ENCODE measurements around the gene FAM228A.

Gene FAM228A

GRCh38 chr2:24204505-24204904 lies 29.7 kb downstream of the FAM228A start:
- no peaks in the 10 kb centered on the region for H3K4me1 Mint-ChIP-seq (ENCODE audit: low read depth)
- H3K36me3 Mint-ChIP-seq (ENCODE audit: low read depth): peaks cover 35% of the 10 kb centered on the region
- H3K9me3 Mint-ChIP-seq: no peaks in the 10 kb centered on the region
- H3K4me3 Mint-ChIP-seq: no peak overlapping the region
- H3K27ac Mint-ChIP-seq: no peak overlapping the region
- no peaks in the 10 kb centered on the region for H3K27me3 Mint-ChIP-seq (ENCODE audit: low read depth)

GRCh38 chr2:24205131-24205530 lies 30.3 kb downstream of the FAM228A start:
- Mint-ChIP-seq H3K9me3 (no peaks in the 10 kb centered on the region), H3K4me3 (no peak overlapping the region), H3K27ac (no peak overlapping the region), H3K36me3 (ENCODE audit: low read depth) (peaks cover 37% of the 10 kb centered on the region), H3K4me1 (ENCODE audit: low read depth) (no peaks in the 10 kb centered on the region), H3K27me3 (ENCODE audit: low read depth) (no peaks in the 10 kb centered on the region)

- Mint-ChIP-seq H3K27ac (no peak overlapping the region), H3K36me3 (ENCODE audit: low read depth) (peaks cover 34% of the 10 kb centered on the region), H3K4me1 (ENCODE audit: low read depth) (no peaks in the 10 kb centered on the region), H3K27me3 (ENCODE audit: low read depth) (no peaks in the 10 kb centered on the region), H3K9me3 (no peaks in the 10 kb centered on the region), H3K4me3 (no peak overlapping the region)
Measured at GRCh38 chr2:24206242-24206641, 31.4 kb downstream of the FAM228A start.

GRCh38 chr2:24206714-24207113 lies 31.9 kb downstream of the FAM228A start:
- no peak overlapping the region for H3K27ac Mint-ChIP-seq
- H3K9me3 Mint-ChIP-seq: no peaks in the 10 kb centered on the region
- no peaks in the 10 kb centered on the region for H3K4me1 Mint-ChIP-seq (ENCODE audit: low read depth)
- peaks cover 39% of the 10 kb centered on the region for H3K36me3 Mint-ChIP-seq (ENCODE audit: low read depth)
- H3K27me3 Mint-ChIP-seq (ENCODE audit: low read depth): no peaks in the 10 kb centered on the region
- no peak overlapping the region for H3K4me3 Mint-ChIP-seq

- no peaks in the 10 kb centered on the region for H3K9me3 Mint-ChIP-seq
- H3K36me3 Mint-ChIP-seq (ENCODE audit: low read depth): peaks cover 44% of the 10 kb centered on the region
- no peak overlapping the region for H3K27ac Mint-ChIP-seq
- H3K27me3 Mint-ChIP-seq (ENCODE audit: low read depth): no peaks in the 10 kb centered on the region
- H3K4me1 Mint-ChIP-seq (ENCODE audit: low read depth): no peaks in the 10 kb centered on the region
- H3K4me3 Mint-ChIP-seq: no peak overlapping the region
Measured at GRCh38 chr2:24207359-24207758, 32.5 kb downstream of the FAM228A start.

- H3K36me3 Mint-ChIP-seq (ENCODE audit: low read depth): peaks cover 41% of the 10 kb centered on the region
Measured at GRCh38 chr2:24208490-24208889, 33.6 kb downstream of the FAM228A start.

GRCh38 chr2:24209389-24210105 lies 34.7 kb downstream of the FAM228A start:
- no peaks in the 10 kb centered on the region for H3K27me3 Mint-ChIP-seq (ENCODE audit: low read depth)
- H3K27ac Mint-ChIP-seq: no peak overlapping the region
- no peaks in the 10 kb centered on the region for H3K4me1 Mint-ChIP-seq (ENCODE audit: low read depth)
- peaks cover 38% of the 10 kb centered on the region for H3K36me3 Mint-ChIP-seq (ENCODE audit: low read depth)
- no peak overlapping the region for H3K4me3 Mint-ChIP-seq
- H3K9me3 Mint-ChIP-seq: no peaks in the 10 kb centered on the region

More at GRCh38 chr2:24208490-24208889, 33.6 kb downstream of the FAM228A start:
- H3K4me3 Mint-ChIP-seq: no peak overlapping the region
- H3K4me1 Mint-ChIP-seq (ENCODE audit: low read depth): no peaks in the 10 kb centered on the region
- no peak overlapping the region for H3K27ac Mint-ChIP-seq
- H3K9me3 Mint-ChIP-seq: no peaks in the 10 kb centered on the region
- H3K27me3 Mint-ChIP-seq (ENCODE audit: low read depth): no peaks in the 10 kb centered on the region

- Mint-ChIP-seq H3K27ac (no peak overlapping the region), H3K9me3 (no peaks in the 10 kb centered on the region), H3K4me3 (no peak overlapping the region), H3K27me3 (ENCODE audit: low read depth) (no peaks in the 10 kb centered on the region), H3K36me3 (ENCODE audit: low read depth) (peaks cover 38% of the 10 kb centered on the region), H3K4me1 (ENCODE audit: low read depth) (no peaks in the 10 kb centered on the region)
Measured at GRCh38 chr2:24210106-24210455, 35.2 kb downstream of the FAM228A start.

- Mint-ChIP-seq H3K4me3 (no peak overlapping the region), H3K36me3 (ENCODE audit: low read depth) (peaks cover 37% of the 10 kb centered on the region), H3K27ac (no peak overlapping the region), H3K27me3 (ENCODE audit: low read depth) (no peaks in the 10 kb centered on the region), H3K4me1 (ENCODE audit: low read depth) (no peaks in the 10 kb centered on the region), H3K9me3 (no peaks in the 10 kb centered on the region)
Measured at GRCh38 chr2:24210723-24211122, 35.9 kb downstream of the FAM228A start.

GRCh38 chr2:24211408-24211807 lies 36.6 kb downstream of the FAM228A start:
- H3K4me1 Mint-ChIP-seq (ENCODE audit: low read depth): no peaks in the 10 kb centered on the region
- H3K9me3 Mint-ChIP-seq: no peaks in the 10 kb centered on the region
- no peaks in the 10 kb centered on the region for H3K27me3 Mint-ChIP-seq (ENCODE audit: low read depth)
- peaks cover 41% of the 10 kb centered on the region for H3K36me3 Mint-ChIP-seq (ENCODE audit: low read depth)
- H3K27ac Mint-ChIP-seq: no peak overlapping the region
- no peak overlapping the region for H3K4me3 Mint-ChIP-seq

GRCh38 chr2:24214880-24215279 lies 40.0 kb downstream of the FAM228A start:
- Mint-ChIP-seq H3K27ac (peak overlapping the region; percentile 3), H3K4me3 (no peak overlapping the region), H3K36me3 (ENCODE audit: low read depth) (peaks cover 29% of the 10 kb centered on the region), H3K4me1 (ENCODE audit: low read depth) (no peaks in the 10 kb centered on the region), H3K27me3 (ENCODE audit: low read depth) (no peaks in the 10 kb centered on the region), H3K9me3 (no peaks in the 10 kb centered on the region)

GRCh38 chr2:24220554-24221291 lies 45.9 kb downstream of the FAM228A start:
- Mint-ChIP-seq H3K27ac (no peak overlapping the region), H3K36me3 (ENCODE audit: low read depth) (peaks cover 8% of the 10 kb centered on the region), H3K9me3 (no peaks in the 10 kb centered on the region), H3K4me3 (no peak overlapping the region), H3K4me1 (ENCODE audit: low read depth) (no peaks in the 10 kb centered on the region), H3K27me3 (ENCODE audit: low read depth) (no peaks in the 10 kb centered on the region)

- H3K27me3 Mint-ChIP-seq (ENCODE audit: low read depth): no peaks in the 10 kb centered on the region
- no peaks in the 10 kb centered on the region for H3K9me3 Mint-ChIP-seq
- H3K4me1 Mint-ChIP-seq (ENCODE audit: low read depth): no peaks in the 10 kb centered on the region
- H3K36me3 Mint-ChIP-seq (ENCODE audit: low read depth): peaks cover 4% of the 10 kb centered on the region
- no peak overlapping the region for H3K4me3 Mint-ChIP-seq
- H3K27ac Mint-ChIP-seq: no peak overlapping the region
Measured at GRCh38 chr2:24221343-24222050, 46.6 kb downstream of the FAM228A start.

- Mint-ChIP-seq H3K27ac (no peak overlapping the region), H3K9me3 (no peaks in the 10 kb centered on the region), H3K4me3 (no peak overlapping the region), H3K4me1 (ENCODE audit: low read depth) (no peaks in the 10 kb centered on the region), H3K27me3 (ENCODE audit: low read depth) (no peaks in the 10 kb centered on the region), H3K36me3 (ENCODE audit: low read depth) (peaks cover 4% of the 10 kb centered on the region)
Measured at GRCh38 chr2:24222946-24223345, 48.1 kb downstream of the FAM228A start.
